Measurements from ENCODE around the gene CREM.
"Not testable (repeated sequence)": the region's sequence is repeated elsewhere in the genome, so short reads cannot be mapped to it uniquely, and the experiment has no call there.

Gene CREM

GRCh38 chr10:35200487-35200886 lies 73.8 kb downstream of the CREM start:
- H3K4me3 Mint-ChIP-seq, result peak overlapping the region; percentile 5
- H3K27me3 Mint-ChIP-seq, result no peaks in the 10 kb centered on the region
- H3K27ac Mint-ChIP-seq, result peak overlapping the region; percentile 39
- H3K36me3 Mint-ChIP-seq, result peaks cover 8% of the 10 kb centered on the region
- peaks cover 30% of the 10 kb centered on the region for H3K4me1 Mint-ChIP-seq
- H3K9me3 Mint-ChIP-seq, result no peaks in the 10 kb centered on the region

- no peak overlapping the region for H3K27ac Mint-ChIP-seq
- H3K9me3 Mint-ChIP-seq, result no peaks in the 10 kb centered on the region
- no peak overlapping the region for H3K4me3 Mint-ChIP-seq
- peaks cover 8% of the 10 kb centered on the region for H3K36me3 Mint-ChIP-seq
- H3K27me3 Mint-ChIP-seq, result no peaks in the 10 kb centered on the region
- peaks cover 22% of the 10 kb centered on the region for H3K4me1 Mint-ChIP-seq
These were observed 74.6 kb downstream of the CREM start for GRCh38 chr10:35201234-35201633.

- Mint-ChIP-seq H3K4me3 (no peak overlapping the region), H3K27ac (no peak overlapping the region), H3K27me3 (no peaks in the 10 kb centered on the region), H3K4me1 (peaks cover 20% of the 10 kb centered on the region), H3K36me3 (peaks cover 10% of the 10 kb centered on the region), H3K9me3 (no peaks in the 10 kb centered on the region)
These were observed 75.4 kb downstream of the CREM start for GRCh38 chr10:35202050-35202449.

- peaks cover 24% of the 10 kb centered on the region for H3K4me1 Mint-ChIP-seq
- no peak overlapping the region for H3K27ac Mint-ChIP-seq
These were observed 77.1 kb downstream of the CREM start for GRCh38 chr10:35203745-35204144.

GRCh38 chr10:35204650-35205319 lies 78.1 kb downstream of the CREM start:
- no peaks in the 10 kb centered on the region for H3K27me3 Mint-ChIP-seq
- no peak overlapping the region for H3K27ac Mint-ChIP-seq
- H3K9me3 Mint-ChIP-seq, result no peaks in the 10 kb centered on the region
- H3K36me3 Mint-ChIP-seq, result peaks cover 17% of the 10 kb centered on the region
- H3K4me3 Mint-ChIP-seq, result no peak overlapping the region
- peaks cover 29% of the 10 kb centered on the region for H3K4me1 Mint-ChIP-seq

More at GRCh38 chr10:35203745-35204144, 77.1 kb downstream of the CREM start:
- H3K36me3 Mint-ChIP-seq, result peaks cover 11% of the 10 kb centered on the region
- H3K9me3 Mint-ChIP-seq, result no peaks in the 10 kb centered on the region
- H3K27me3 Mint-ChIP-seq, result no peaks in the 10 kb centered on the region
- no peak overlapping the region for H3K4me3 Mint-ChIP-seq

GRCh38 chr10:35206274-35206673 lies 79.6 kb downstream of the CREM start:
- H3K9me3 Mint-ChIP-seq, result no peaks in the 10 kb centered on the region
- H3K36me3 Mint-ChIP-seq, result peaks cover 16% of the 10 kb centered on the region
- H3K27ac Mint-ChIP-seq, result no peak overlapping the region
- H3K27me3 Mint-ChIP-seq, result no peaks in the 10 kb centered on the region
- peaks cover 26% of the 10 kb centered on the region for H3K4me1 Mint-ChIP-seq
- H3K4me3 Mint-ChIP-seq, result no peak overlapping the region

- peaks cover 14% of the 10 kb centered on the region for H3K36me3 Mint-ChIP-seq
- peak overlapping the region; percentile 11 for H3K4me3 Mint-ChIP-seq
- no peaks in the 10 kb centered on the region for H3K27me3 Mint-ChIP-seq
- H3K27ac Mint-ChIP-seq, result no peak overlapping the region
- no peaks in the 10 kb centered on the region for H3K9me3 Mint-ChIP-seq
- peaks cover 14% of the 10 kb centered on the region for H3K4me1 Mint-ChIP-seq
These were observed 81.9 kb downstream of the CREM start for GRCh38 chr10:35208536-35208935.

- no peak overlapping the region for H3K27ac Mint-ChIP-seq
- H3K36me3 Mint-ChIP-seq, result peaks cover 14% of the 10 kb centered on the region
- H3K27me3 Mint-ChIP-seq, result no peaks in the 10 kb centered on the region
- H3K4me1 Mint-ChIP-seq, result peaks cover 14% of the 10 kb centered on the region
- no peak overlapping the region for H3K4me3 Mint-ChIP-seq
- no peaks in the 10 kb centered on the region for H3K9me3 Mint-ChIP-seq
These were observed 82.4 kb downstream of the CREM start for GRCh38 chr10:35208949-35209613.

- peaks cover 14% of the 10 kb centered on the region for H3K36me3 Mint-ChIP-seq
- H3K9me3 Mint-ChIP-seq, result no peaks in the 10 kb centered on the region
- H3K27me3 Mint-ChIP-seq, result no peaks in the 10 kb centered on the region
- no peak overlapping the region for H3K27ac Mint-ChIP-seq
- H3K4me3 Mint-ChIP-seq, result no peak overlapping the region
- peaks cover 14% of the 10 kb centered on the region for H3K4me1 Mint-ChIP-seq
These were observed 84.3 kb downstream of the CREM start for GRCh38 chr10:35210961-35211360.

GRCh38 chr10:35211390-35211789 lies 84.7 kb downstream of the CREM start:
- Mint-ChIP-seq H3K4me1 (peaks cover 16% of the 10 kb centered on the region), H3K36me3 (peaks cover 14% of the 10 kb centered on the region), H3K4me3 (no peak overlapping the region), H3K27me3 (no peaks in the 10 kb centered on the region), H3K27ac (no peak overlapping the region), H3K9me3 (no peaks in the 10 kb centered on the region)

- no peak overlapping the region for H3K4me3 Mint-ChIP-seq
- no peak overlapping the region for H3K27ac Mint-ChIP-seq
- H3K36me3 Mint-ChIP-seq, result peaks cover 12% of the 10 kb centered on the region
- no peaks in the 10 kb centered on the region for H3K27me3 Mint-ChIP-seq
- H3K4me1 Mint-ChIP-seq, result peaks cover 21% of the 10 kb centered on the region
- no peaks in the 10 kb centered on the region for H3K9me3 Mint-ChIP-seq
These were observed 86.2 kb downstream of the CREM start for GRCh38 chr10:35212856-35213255.

- H3K9me3 Mint-ChIP-seq, result no peaks in the 10 kb centered on the region
- no peak overlapping the region for H3K27ac Mint-ChIP-seq
- H3K36me3 Mint-ChIP-seq, result peaks cover 12% of the 10 kb centered on the region
- no peak overlapping the region for H3K4me3 Mint-ChIP-seq
- peaks cover 26% of the 10 kb centered on the region for H3K4me1 Mint-ChIP-seq
- H3K27me3 Mint-ChIP-seq, result no peaks in the 10 kb centered on the region
These were observed 87.1 kb downstream of the CREM start for GRCh38 chr10:35213699-35214098.

GRCh38 chr10:35214607-35215020 lies 88.0 kb downstream of the CREM start:
- Mint-ChIP-seq H3K4me1 (peaks cover 28% of the 10 kb centered on the region), H3K4me3 (no peak overlapping the region), H3K36me3 (peaks cover 5% of the 10 kb centered on the region), H3K27ac (no peak overlapping the region), H3K27me3 (no peaks in the 10 kb centered on the region), H3K9me3 (no peaks in the 10 kb centered on the region)

GRCh38 chr10:35215107-35215506 lies 88.5 kb downstream of the CREM start:
- H3K27ac Mint-ChIP-seq, result no peak overlapping the region
- H3K9me3 Mint-ChIP-seq, result no peaks in the 10 kb centered on the region
- no peak overlapping the region for H3K4me3 Mint-ChIP-seq
- H3K36me3 Mint-ChIP-seq, result peaks cover 5% of the 10 kb centered on the region
- peaks cover 33% of the 10 kb centered on the region for H3K4me1 Mint-ChIP-seq
- no peaks in the 10 kb centered on the region for H3K27me3 Mint-ChIP-seq

- Mint-ChIP-seq H3K27me3 (no peaks in the 10 kb centered on the region), H3K27ac (no peak overlapping the region), H3K9me3 (no peaks in the 10 kb centered on the region), H3K4me1 (peaks cover 36% of the 10 kb centered on the region), H3K4me3 (no peak overlapping the region), H3K36me3 (peaks cover 2% of the 10 kb centered on the region)
These were observed 89.8 kb downstream of the CREM start for GRCh38 chr10:35216303-35216905.

GRCh38 chr10:35216956-35217355 lies 90.3 kb downstream of the CREM start:
- H3K4me1 Mint-ChIP-seq, result peaks cover 36% of the 10 kb centered on the region
- not testable (repeated sequence) for H3K27ac Mint-ChIP-seq, H3K9me3 Mint-ChIP-seq, H3K4me3 Mint-ChIP-seq, H3K27me3 Mint-ChIP-seq, H3K36me3 Mint-ChIP-seq

All from activated naive CD4-positive, alpha-beta T cell treated with anti-CD3 and anti-CD28 coated beads, Interleukin-2, amount 50 U/mL, for 24 hours (primary cell).